Astrocyte (in vitro differentiated cells and primary cell): Measurements from ENCODE around the gene RMRP. TPM values are rescaled to one million over a fixed set of nuclear protein-coding genes. Genes with fewer than 3 reads are reported as not detected.
A peak's percentile ranks its signal among the peaks of the same experiment; 100 is the strongest.

Experiments used
- DNase-seq: peaks from one replicate; pipeline ENCODE4 v3.0.0-alpha.2; 2010; ENCODE audit warnings: low read depth
- FAIRE-seq: peaks from 2 replicates; lab custom pipeline; 2011; peaks lifted over from hg19 to GRCh38; lab: Jason Lieb, UNC
- H2AFZ ChIP-seq: 2 replicates; pipeline ENCODE4 v1.6.0; 2012; ENCODE audit warnings: low read depth, low read length, inconsistent platforms
- H3K27ac ChIP-seq: 2 replicates; pipeline ENCODE4 v1.5.1; 2011; ENCODE audit warnings: low read depth, low read length, inconsistent platforms
- H3K27me3 ChIP-seq: 2 replicates; pipeline ENCODE4 v1.6.0; 2011; ENCODE audit warnings: low read length, inconsistent platforms; ENCODE audit not compliant: insufficient read depth
- H3K36me3 ChIP-seq: 2 replicates; pipeline ENCODE4 v1.5.1; 2011; ENCODE audit warnings: low read length, inconsistent platforms; ENCODE audit not compliant: insufficient read depth
- H3K4me1 ChIP-seq: 2 replicates; pipeline ENCODE4 v1.5.1; 2011; ENCODE audit warnings: low read length, inconsistent platforms; ENCODE audit not compliant: insufficient read depth
- H3K4me2 ChIP-seq: 2 replicates; pipeline ENCODE4 v1.6.0; 2012; ENCODE audit warnings: low read length, inconsistent platforms
- H3K4me3 ChIP-seq: 2 replicates; pipeline ENCODE4 v1.5.1; 2011; ENCODE audit warnings: low read depth, mild to moderate bottlenecking, low read length, inconsistent platforms; ENCODE audit not compliant: insufficient read depth
- H3K79me2 ChIP-seq: 2 replicates; pipeline ENCODE4 v1.6.0; 2012; ENCODE audit warnings: mild to moderate bottlenecking, low read length, inconsistent platforms; ENCODE audit not compliant: insufficient read depth
- H3K9ac ChIP-seq: 2 replicates; pipeline ENCODE4 v1.6.0; 2012; ENCODE audit warnings: mild to moderate bottlenecking, low read length, inconsistent platforms
- H3K9me3 ChIP-seq: 2 replicates; pipeline ENCODE4 v1.5.1; 2012; ENCODE audit warnings: low read depth, mild to moderate bottlenecking, low read length, inconsistent platforms; ENCODE audit not compliant: insufficient read depth
- H4K20me1 ChIP-seq: 2 replicates; pipeline ENCODE4 v1.6.0; 2012; ENCODE audit warnings: low read length, inconsistent platforms; ENCODE audit not compliant: insufficient read depth
- H3K27ac Mint-ChIP-seq: one replicate; pipeline ENCODE4 v1.8.0; 2021; ENCODE audit warnings: mild to moderate bottlenecking, mixed read lengths; ENCODE audit not compliant: unreplicated experiment
- H3K27me3 Mint-ChIP-seq: one replicate; pipeline ENCODE4 v1.8.0; 2021; ENCODE audit warnings: low read depth, mixed read lengths; ENCODE audit not compliant: unreplicated experiment
- H3K36me3 Mint-ChIP-seq: one replicate; pipeline ENCODE4 v1.8.0; 2021; ENCODE audit warnings: low read depth, mixed read lengths; ENCODE audit not compliant: unreplicated experiment
- H3K4me1 Mint-ChIP-seq: one replicate; pipeline ENCODE4 v1.8.0; 2021; ENCODE audit warnings: low read depth, mixed read lengths; ENCODE audit not compliant: unreplicated experiment
- H3K4me3 Mint-ChIP-seq: one replicate; pipeline ENCODE4 v1.8.0; 2021; ENCODE audit warnings: mild to moderate bottlenecking, moderate library complexity, mixed read lengths; ENCODE audit not compliant: unreplicated experiment
- H3K9me3 Mint-ChIP-seq: one replicate; pipeline ENCODE4 v1.8.0; 2021; ENCODE audit warnings: mild to moderate bottlenecking, mixed read lengths; ENCODE audit not compliant: unreplicated experiment
- CTCF ChIP-seq: IDR thresholded peaks from 2 replicates; pipeline ENCODE4 v1.5.1; 2011; ENCODE audit warnings: low read depth, mild to moderate bottlenecking, inconsistent platforms, low read length, moderate library complexity; ENCODE audit not compliant: insufficient read depth
- EZH2 ChIP-seq: IDR thresholded peaks from 2 replicates; pipeline ENCODE4 v1.6.1; 2012; ENCODE audit warnings: mild to moderate bottlenecking, low read length, inconsistent platforms; ENCODE audit not compliant: insufficient read depth
- total RNA-seq: library from RNA; stranded (reverse); gene quantifications from 2 replicates; pipeline ENCODE4 v1.2.1, GENCODE V29; 2021

The RMRP gene
- total RNA-seq, 1 donor from 2014 or later, result 13,402 TPM

DNA sequence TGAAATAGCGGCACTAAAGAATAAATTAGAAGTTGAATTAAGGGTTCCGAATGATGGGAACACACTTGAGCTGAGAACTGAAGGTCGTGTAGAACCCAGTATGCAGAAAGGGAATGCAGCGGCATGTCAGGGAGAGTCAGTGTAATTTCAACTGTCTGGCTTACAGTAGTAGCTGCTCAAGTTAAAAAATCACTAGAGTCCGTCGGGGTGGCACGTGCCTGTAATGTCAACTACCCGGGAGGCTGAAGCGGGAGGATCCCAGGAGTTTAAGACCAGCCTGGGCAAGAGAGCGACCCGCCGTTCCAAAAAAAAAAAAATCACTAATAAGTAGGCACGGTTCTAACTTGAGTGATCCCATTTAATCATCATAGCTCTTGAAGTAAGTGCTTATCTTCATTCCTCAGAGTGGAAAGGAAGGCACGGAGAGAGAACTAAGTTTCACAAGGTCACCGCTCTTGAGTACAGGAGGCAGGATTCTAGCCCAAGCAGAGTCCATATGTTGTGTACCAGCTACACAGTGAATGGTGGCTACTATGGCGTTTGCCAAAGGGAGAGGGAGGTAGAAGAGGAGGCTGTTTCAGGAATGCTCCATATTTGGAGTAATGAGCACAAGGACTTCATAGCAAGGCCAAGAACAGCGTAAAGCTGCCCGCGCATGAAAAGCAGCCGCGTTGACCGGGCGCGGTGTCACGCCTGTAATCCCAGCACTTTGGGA lies 831 bp downstream of the RMRP start:
- H3K9ac ChIP-seq, result peak overlapping the region; percentile 68
- no peak for TF ChIP-seq EZH2
- TF ChIP-seq CTCF, result no peak
- H3K27ac ChIP-seq, result peak overlapping the region; percentile 59

DNA sequence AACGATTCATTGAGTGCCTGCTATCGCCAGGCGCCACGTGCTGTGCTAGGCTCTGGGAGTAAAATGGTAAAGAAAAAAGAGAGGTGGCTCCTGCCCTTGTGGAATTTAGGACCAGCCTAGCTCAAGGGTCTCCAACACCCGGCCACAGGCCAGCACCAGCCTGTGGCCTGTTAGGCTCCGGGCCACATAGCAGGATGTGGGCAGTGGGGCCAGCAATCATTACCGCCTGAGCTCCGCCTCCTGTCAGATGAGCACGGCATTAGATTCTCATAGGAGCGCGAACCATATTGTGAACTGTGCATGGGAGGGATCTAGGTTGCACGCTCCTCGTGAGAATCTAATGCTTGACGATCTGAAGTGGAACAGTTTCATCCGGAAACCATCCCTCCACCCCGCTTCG lies 1.5 kb downstream of the RMRP start:
- FAIRE-seq (no peak), DNase-seq (no peak)
- Histone ChIP-seq H3K9ac (no peak overlapping the region), H2AFZ (no peak overlapping the region), H4K20me1 (peaks cover 8% of the 10 kb centered on the region), H3K27me3 (no peaks in the 10 kb centered on the region), H3K9me3 (no peaks in the 10 kb centered on the region), H3K79me2 (peaks cover 11% of the 10 kb centered on the region), H3K4me2 (no peak overlapping the region), H3K36me3 (peaks cover 2% of the 10 kb centered on the region), H3K4me1 (peaks cover 15% of the 10 kb centered on the region), H3K27ac (no peak overlapping the region), H3K4me3 (no peak overlapping the region)
- no peak overlapping the region for H3K4me3 Mint-ChIP-seq
- no peaks in the 10 kb centered on the region for H3K27me3 Mint-ChIP-seq
- H3K9me3 Mint-ChIP-seq, result no peaks in the 10 kb centered on the region
- H3K36me3 Mint-ChIP-seq, result no peaks in the 10 kb centered on the region
- peaks cover 9% of the 10 kb centered on the region for H3K4me1 Mint-ChIP-seq
- TF ChIP-seq CTCF (no peak), EZH2 (no peak)
- no peak overlapping the region for H3K27ac Mint-ChIP-seq

More for the DNA sequence above, 831 bp downstream of the RMRP start:
- FAIRE-seq (no peak), DNase-seq (peak; percentile 47)
- H3K4me3 Mint-ChIP-seq, result peak overlapping the region; percentile 14
- Histone ChIP-seq H2AFZ (peak overlapping the region; percentile 58), H3K9me3 (no peaks in the 10 kb centered on the region), H4K20me1 (peaks cover 8% of the 10 kb centered on the region), H3K27me3 (no peaks in the 10 kb centered on the region), H3K4me2 (peak overlapping the region; percentile 86), H3K4me1 (peaks cover 15% of the 10 kb centered on the region), H3K36me3 (peaks cover 4% of the 10 kb centered on the region), H3K79me2 (peaks cover 11% of the 10 kb centered on the region), H3K4me3 (peak overlapping the region; percentile 31)
- no peaks in the 10 kb centered on the region for H3K27me3 Mint-ChIP-seq
- peaks cover 11% of the 10 kb centered on the region for H3K4me1 Mint-ChIP-seq
- peak overlapping the region; percentile 72 for H3K27ac Mint-ChIP-seq
- H3K9me3 Mint-ChIP-seq, result no peaks in the 10 kb centered on the region
- H3K36me3 Mint-ChIP-seq, result no peaks in the 10 kb centered on the region

GRCh38 chr9:35653611-35654010 lies 4.2 kb downstream of the RMRP start:
- H3K36me3 ChIP-seq, result no peaks in the 10 kb centered on the region
- H3K27me3 ChIP-seq, result no peaks in the 10 kb centered on the region
- Mint-ChIP-seq H3K4me1 (peaks cover 6% of the 10 kb centered on the region), H3K27me3 (no peaks in the 10 kb centered on the region), H3K9me3 (no peaks in the 10 kb centered on the region), H3K27ac (no peak overlapping the region), H3K36me3 (no peaks in the 10 kb centered on the region), H3K4me3 (no peak overlapping the region)
- no peak overlapping the region for H2AFZ ChIP-seq
- H3K4me2 ChIP-seq, result no peak overlapping the region
- H3K9ac ChIP-seq, result no peak overlapping the region
- H3K4me1 ChIP-seq, result peaks cover 15% of the 10 kb centered on the region
- no peak overlapping the region for H3K4me3 ChIP-seq
- TF ChIP-seq EZH2, result no peak
- TF ChIP-seq CTCF, result no peak
- no peak for FAIRE-seq
- H3K9me3 ChIP-seq, result no peaks in the 10 kb centered on the region
- DNase-seq, result no peak
- peaks cover under 1% of the 10 kb centered on the region for H3K79me2 ChIP-seq
- no peak overlapping the region for H3K27ac ChIP-seq
- no peaks in the 10 kb centered on the region for H4K20me1 ChIP-seq
